Peyer's patch (tissue), 4 donors: ENCODE results near the gene SGPL1. TPM values are rescaled to one million over a fixed set of nuclear protein-coding genes. Genes with fewer than 3 reads are reported as not detected.
A peak's percentile ranks its signal among the peaks of the same experiment; 100 is the strongest.

Source experiments
- DNase-seq, 3 donors: peaks; one replicate each; pipeline ENCODE4 v3.0.0-alpha.2; 2017 to 2019
- H3K27ac ChIP-seq, 4 donors: fragments of 200-600 bp; sonication (generic); one replicate each; pipeline ENCODE4 v1.5.1; 2016 to 2019
- H3K27me3 ChIP-seq, 2 donors: fragments of 200-600 bp; sonication (generic); one replicate each; pipeline ENCODE4 v1.5.1; 2019
- H3K36me3 ChIP-seq, 3 donors: fragments of 200-600 bp; sonication (generic); one replicate each; pipeline ENCODE4 v1.5.1; 2016 to 2019
- H3K4me1 ChIP-seq, 4 donors: fragments of 200-600 bp; sonication (generic); one replicate each; pipeline ENCODE4 v1.5.1; 2016 to 2019
- H3K4me3 ChIP-seq, 4 donors: fragments of 200-600 bp; sonication (generic); 1 replicate in 3 of 4; 2 replicates in 1 of 4; pipeline ENCODE4 v1.5.1; 2016 to 2019; ENCODE audit warnings: mild to moderate bottlenecking in 1 of 4
- H3K9me3 ChIP-seq, 4 donors: fragments of 200-600 bp; sonication (generic); one replicate each; pipeline ENCODE4 v1.5.1; 2016 to 2019; ENCODE audit warnings: mild to moderate bottlenecking in 1 of 4
- CTCF ChIP-seq, 6 experiments: fragments of 450-650 bp in 4 of 6; fragments of 200-600 bp in 2 of 6; sonication (generic) in 1 of 6; IDR thresholded peaks; one replicate each; pipeline ENCODE4 v1.5.1; 2017 to 2019; ENCODE audit warnings: antibody characterized with exemption in 6 of 6, mild to moderate bottlenecking in 3 of 6, moderate library complexity in 1 of 6
- POLR2A ChIP-seq, 2 donors: fragments of 450-650 bp; IDR thresholded peaks; one replicate each; pipeline ENCODE4 v1.5.1; 2017; ENCODE audit warnings: antibody characterized with exemption in 2 of 2, mild to moderate bottlenecking in 2 of 2, moderate library complexity in 2 of 2
- total RNA-seq, 4 donors: library from RNA; depleted of rRNA; stranded (reverse); fragments of >200 nt; gene quantifications; one replicate each; pipeline ENCODE4 v1.1.0, GENCODE V29; 2016

SGPL1 gene
- total RNA-seq, 4 donors from 2014 or later = 31.4 to 101 (median 82.1) TPM

DNA sequence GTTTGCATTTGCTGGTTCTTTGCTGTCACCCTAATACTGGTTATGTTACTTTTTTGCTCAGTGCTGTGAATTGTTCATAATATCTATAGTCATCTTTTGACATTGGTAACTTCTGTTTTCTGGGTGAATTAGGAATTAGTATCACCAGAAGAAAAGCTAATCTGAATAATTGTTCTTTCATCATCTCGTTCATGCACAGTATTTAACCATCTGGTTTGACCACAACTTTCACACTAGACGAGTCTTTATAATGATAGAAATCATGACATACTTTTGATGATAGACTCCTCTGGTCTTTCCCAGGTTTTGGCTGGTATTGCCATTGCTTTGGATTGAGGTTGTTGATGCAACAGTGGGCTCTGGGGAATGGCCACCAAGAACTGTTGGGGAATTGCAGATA lies 25.1 kb downstream of the SGPL1 start:
- no peaks in the 10 kb centered on the region for H3K27me3 ChIP-seq
- TF ChIP-seq POLR2A (IDR thresholded peaks at IDR 0.05) = no peak
- TF ChIP-seq CTCF (IDR thresholded peaks at IDR 0.05) = no peak
- no peak for DNase-seq
- no peaks in the 10 kb centered on the region for H3K9me3 ChIP-seq
- no peak overlapping the region for H3K4me3 ChIP-seq
- no peak overlapping the region for H3K27ac ChIP-seq
- peaks cover 0 to 21% (median 0%) of the 10 kb centered on the region in 3 donors for H3K36me3 ChIP-seq
- peaks cover 0 to 23% (median 0%) of the 10 kb centered on the region in 4 donors for H3K4me1 ChIP-seq

GRCh38 chr10:70843333-70843732 lies 27.6 kb downstream of the SGPL1 start:
- Histone ChIP-seq H3K36me3 (peaks cover 0 to 14% (median 0%) of the 10 kb centered on the region in 3 donors), H3K4me1 (peaks cover 0 to 22% (median 0%) of the 10 kb centered on the region in 4 donors), H3K27me3 (no peaks in the 10 kb centered on the region), H3K4me3 (no peak overlapping the region), H3K27ac (peak overlapping the region in 2 of 4 donors; percentile 44 to 59), H3K9me3 (no peaks in the 10 kb centered on the region)
- TF ChIP-seq CTCF (IDR thresholded peaks at IDR 0.05) = no peak
- no peak for TF ChIP-seq POLR2A (IDR thresholded peaks at IDR 0.05)
- no peak for DNase-seq

GRCh38 chr10:70843776-70844489 lies 28.2 kb downstream of the SGPL1 start:
- Histone ChIP-seq H3K4me1 (peaks cover 0 to 22% (median 0%) of the 10 kb centered on the region in 4 donors), H3K9me3 (no peaks in the 10 kb centered on the region), H3K27me3 (no peaks in the 10 kb centered on the region), H3K36me3 (peaks cover 0 to 14% (median 0%) of the 10 kb centered on the region in 3 donors), H3K4me3 (no peak overlapping the region), H3K27ac (peak overlapping the region in 2 of 4 donors; percentile 44 to 59)
- DNase-seq = no peak
- TF ChIP-seq POLR2A (IDR thresholded peaks at IDR 0.05) (no peak), CTCF (IDR thresholded peaks at IDR 0.05) (no peak)

- peaks cover 0 to 14% (median 0%) of the 10 kb centered on the region in 3 donors for H3K36me3 ChIP-seq
- no peaks in the 10 kb centered on the region for H3K9me3 ChIP-seq
- TF ChIP-seq CTCF (IDR thresholded peaks at IDR 0.05) = no peak
- no peak for TF ChIP-seq POLR2A (IDR thresholded peaks at IDR 0.05)
- H3K4me1 ChIP-seq = peaks cover 0 to 22% (median 0%) of the 10 kb centered on the region in 4 donors
- no peak for DNase-seq
- no peaks in the 10 kb centered on the region for H3K27me3 ChIP-seq
- peak overlapping the region in 1 of 4 donors; percentile 59 for H3K27ac ChIP-seq
- H3K4me3 ChIP-seq = no peak overlapping the region
Measured at GRCh38 chr10:70845256-70845655, 29.5 kb downstream of the SGPL1 start.

- no peak for DNase-seq
- Histone ChIP-seq H3K27me3 (no peaks in the 10 kb centered on the region), H3K36me3 (peaks cover 0 to 14% (median 0%) of the 10 kb centered on the region in 3 donors), H3K9me3 (no peaks in the 10 kb centered on the region), H3K4me1 (peaks cover 0 to 22% (median 0%) of the 10 kb centered on the region in 4 donors), H3K27ac (no peak overlapping the region), H3K4me3 (no peak overlapping the region)
- TF ChIP-seq POLR2A (IDR thresholded peaks at IDR 0.05) (no peak), CTCF (IDR thresholded peaks at IDR 0.05) (no peak)
Measured at GRCh38 chr10:70845816-70846215, 30.1 kb downstream of the SGPL1 start.
